HG02885 (cell line): Measurements from ENCODE around the gene NUDT6.
"Not testable (repeated sequence)": the region's sequence is repeated elsewhere in the genome, so short reads cannot be mapped to it uniquely, and the experiment has no call there.

Source experiments
- ATAC-seq: cut with Tn5 transposase; IDR thresholded peaks from one replicate; pipeline ENCODE4 v1.9.1; 2021; ENCODE audit warnings: mild to moderate bottlenecking; ENCODE audit not compliant: unreplicated experiment, poor library complexity

NUDT6 gene, protein sequence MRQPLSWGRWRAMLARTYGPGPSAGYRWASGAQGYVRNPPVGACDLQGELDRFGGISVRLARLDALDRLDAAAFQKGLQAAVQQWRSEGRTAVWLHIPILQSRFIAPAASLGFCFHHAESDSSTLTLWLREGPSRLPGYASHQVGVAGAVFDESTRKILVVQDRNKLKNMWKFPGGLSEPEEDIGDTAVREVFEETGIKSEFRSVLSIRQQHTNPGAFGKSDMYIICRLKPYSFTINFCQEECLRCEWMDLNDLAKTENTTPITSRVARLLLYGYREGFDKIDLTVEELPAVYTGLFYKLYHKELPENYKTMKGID

GRCh38 chr4:122921971-122922876 lies at the start of gene NUDT6:
TSS of gene NUDT6 (minus strand) at chr4:122922597. CDS start at chr4:122922572, 25 bp downstream.
- peak; percentile 74 for ATAC-seq

DNA sequence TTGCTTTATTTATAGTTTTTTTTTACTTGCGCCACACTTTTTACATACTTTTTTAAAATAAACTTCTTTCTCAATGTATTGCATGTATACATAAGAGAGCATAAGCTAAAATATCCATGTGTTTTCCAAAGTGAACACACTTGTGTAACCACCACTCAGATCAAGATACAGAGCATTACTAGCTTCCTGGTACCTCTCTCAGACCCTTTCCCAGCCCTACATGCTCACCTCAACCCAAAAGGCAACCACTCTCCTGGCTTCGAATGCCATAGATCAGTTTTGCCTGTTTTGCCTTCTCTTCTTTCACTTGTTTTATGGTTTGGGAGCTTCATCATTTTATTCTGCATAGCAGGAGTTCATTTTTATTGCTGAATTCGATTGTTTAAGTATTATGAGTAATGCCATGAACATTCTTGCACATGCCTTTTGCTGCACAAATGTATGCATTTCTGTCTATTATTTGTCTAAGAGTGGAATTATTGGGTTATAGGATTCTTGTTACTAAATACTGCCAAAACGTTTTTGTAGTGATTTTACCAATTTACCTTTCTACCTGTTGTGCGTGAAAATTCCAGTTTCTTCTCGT lies 45.9 kb upstream of the NUDT6 start:
- ATAC-seq, result no peak

DNA sequence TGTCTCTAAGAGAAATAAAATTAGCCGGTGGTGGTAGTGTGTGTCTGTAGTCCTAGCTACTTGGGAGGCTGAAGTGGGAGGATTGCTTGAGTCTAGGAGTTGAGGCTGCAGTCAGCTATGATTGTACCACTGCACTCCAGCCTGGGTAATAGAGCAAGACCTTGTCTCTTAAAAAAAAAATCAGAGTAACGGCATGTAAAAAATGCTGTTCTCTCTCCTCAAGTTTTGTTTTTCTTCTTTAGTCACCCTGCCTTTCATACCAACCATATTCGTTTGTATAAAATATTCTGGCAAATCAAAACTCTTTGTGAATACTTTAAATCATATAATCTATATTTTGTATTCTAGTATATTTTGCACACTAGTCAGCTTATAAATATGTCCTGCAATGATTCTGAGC lies 44.8 kb upstream of the NUDT6 start:
- ATAC-seq, result no peak

DNA sequence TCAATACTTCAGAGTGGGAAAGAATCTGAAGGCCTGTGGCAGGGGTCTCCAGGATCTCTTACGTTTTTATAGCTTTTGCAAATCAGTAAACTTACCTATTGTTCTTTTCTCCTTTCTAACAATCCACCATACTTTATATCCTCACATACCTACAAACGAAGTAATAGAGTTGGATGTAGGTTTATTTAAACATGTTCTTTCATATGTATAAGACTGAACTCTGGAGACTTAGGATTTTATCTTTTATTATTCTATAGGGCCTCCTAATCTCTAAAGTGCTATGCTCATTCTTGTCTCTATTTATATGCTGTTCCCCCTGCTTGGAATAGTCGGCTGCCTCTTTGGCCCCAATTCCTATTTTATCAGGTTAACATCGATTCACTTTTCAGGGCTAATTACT lies 43.8 kb upstream of the NUDT6 start:
- ATAC-seq, result no peak

- ATAC-seq, result no peak
Measured at GRCh38 chr4:122963216-122963615, 40.8 kb upstream of the NUDT6 start.

DNA sequence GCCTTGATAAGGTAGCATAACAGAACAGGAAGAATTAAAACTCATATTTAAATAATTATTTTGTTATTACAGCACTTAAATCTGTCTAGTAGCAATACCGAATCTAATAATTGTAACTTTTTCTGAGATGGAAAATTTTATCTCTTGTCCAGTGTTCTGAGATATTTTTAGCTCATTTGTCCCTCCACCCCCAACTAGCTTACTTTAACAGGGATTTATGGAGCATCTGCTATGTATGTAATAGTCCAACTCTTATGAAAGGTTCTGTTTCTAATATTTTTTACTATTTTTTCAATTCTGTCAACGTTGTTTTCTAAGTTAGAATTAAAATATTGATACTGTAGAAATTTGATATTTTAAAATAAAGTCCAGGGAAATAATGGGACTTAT lies 38.2 kb upstream of the NUDT6 start:
- no peak for ATAC-seq

DNA sequence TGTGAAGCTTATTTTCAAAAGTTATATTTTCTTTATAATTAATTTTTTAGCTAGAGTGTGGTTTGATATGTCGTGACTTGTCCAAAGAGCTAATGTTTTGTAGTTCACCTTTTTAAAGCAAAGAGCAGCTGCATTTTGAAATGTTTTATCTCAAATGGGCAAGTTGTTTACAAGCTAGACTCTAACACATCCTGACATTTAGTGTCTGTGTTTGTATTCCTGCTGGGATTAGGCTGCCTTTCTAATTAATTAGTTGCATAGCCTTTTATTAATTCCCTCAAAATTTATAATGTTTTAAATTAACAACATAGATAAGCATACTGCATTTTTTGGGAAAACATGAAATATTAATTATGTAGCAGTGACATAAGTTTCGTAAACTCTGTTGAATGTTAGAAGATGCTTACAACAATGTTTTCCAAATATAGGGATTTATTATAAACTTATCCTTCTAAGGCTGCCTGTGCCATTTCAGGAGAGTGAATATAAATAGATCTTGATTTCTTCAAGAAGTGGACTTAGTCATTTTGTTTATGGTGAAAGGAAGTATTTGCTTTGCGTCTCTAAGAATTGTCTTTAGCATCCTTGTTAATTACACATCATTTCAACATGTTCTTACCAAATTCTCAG lies 37.7 kb upstream of the NUDT6 start:
- ATAC-seq, result no peak

- no peak for ATAC-seq
Measured at GRCh38 chr4:122959441-122959840, 37.0 kb upstream of the NUDT6 start.

DNA sequence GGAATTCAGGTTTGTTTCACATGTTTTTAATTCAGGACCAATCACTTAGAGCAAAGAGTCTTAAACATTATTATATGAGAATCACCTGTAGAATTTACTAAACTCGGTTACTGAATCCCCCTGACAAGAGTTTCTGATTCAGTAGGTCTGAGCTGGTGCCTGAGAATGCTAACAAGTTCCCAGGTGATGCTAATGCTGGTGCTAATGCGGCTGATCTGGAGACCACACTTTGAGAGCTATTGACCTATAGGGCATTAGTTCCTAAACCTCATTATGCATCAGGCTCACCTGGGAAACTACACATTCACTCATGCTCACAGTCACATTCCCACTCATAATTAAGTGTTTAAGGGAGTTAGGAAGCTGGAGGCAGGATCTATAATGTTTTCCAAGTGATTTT lies 36.1 kb upstream of the NUDT6 start:
- ATAC-seq, result no peak

DNA sequence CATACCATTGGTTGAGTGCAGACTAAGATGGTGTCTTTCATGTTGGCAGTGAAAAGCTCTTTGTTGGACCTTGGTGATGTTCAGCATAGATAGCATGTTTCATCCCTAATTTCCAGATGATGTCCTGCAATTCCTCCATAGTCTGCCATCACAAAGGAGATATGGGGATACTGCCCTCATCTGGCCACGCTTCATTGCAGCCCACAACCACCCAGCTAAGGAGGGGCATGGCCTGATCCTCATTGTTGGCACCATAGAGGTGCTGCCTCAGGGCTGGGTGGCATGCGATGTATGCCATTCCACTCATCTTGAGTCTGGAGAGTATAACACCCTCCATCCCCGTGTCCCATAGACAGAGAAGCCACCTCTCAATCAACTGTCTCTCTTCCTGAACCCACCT lies 31.5 kb upstream of the NUDT6 start:
- ATAC-seq, result no peak

DNA sequence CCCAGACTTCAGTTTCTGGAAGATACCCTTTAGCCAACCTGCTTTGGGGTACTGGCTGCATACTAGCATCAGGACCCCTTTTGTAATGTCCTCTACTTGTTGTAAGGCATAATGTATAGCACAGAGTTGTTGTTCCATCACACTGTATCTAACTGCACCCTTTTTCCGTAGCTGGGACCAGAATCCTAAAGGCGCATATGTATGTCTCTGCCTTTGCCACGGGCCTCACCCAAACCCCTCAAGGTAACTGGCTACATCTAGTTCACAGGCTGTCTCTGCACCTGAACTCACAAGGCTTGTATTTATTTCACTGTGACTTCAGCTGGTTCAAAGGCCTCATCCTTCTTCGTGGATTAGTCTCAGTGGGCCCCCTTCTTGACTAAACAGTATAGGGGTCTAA lies 29.6 kb upstream of the NUDT6 start:
- no peak for ATAC-seq

DNA sequence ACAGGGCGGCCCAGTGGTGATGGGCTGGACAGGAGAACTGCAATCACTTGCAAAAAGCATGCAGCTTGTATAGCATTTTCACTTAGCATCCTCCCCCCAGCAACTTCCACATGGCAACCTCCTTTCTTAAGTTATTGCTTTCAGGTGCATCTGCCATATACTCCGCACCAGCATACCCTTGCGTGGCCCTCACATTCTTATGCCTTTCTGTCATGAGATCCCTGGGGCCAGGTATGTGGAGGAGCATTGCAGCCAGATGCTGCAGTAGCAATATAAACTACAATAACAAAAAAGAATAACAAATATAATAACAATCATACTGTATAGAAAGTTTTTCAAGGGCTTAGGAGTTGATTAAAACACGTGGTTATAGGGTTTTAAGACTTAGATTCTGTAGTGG lies 26.3 kb upstream of the NUDT6 start:
- ATAC-seq, result no peak

DNA sequence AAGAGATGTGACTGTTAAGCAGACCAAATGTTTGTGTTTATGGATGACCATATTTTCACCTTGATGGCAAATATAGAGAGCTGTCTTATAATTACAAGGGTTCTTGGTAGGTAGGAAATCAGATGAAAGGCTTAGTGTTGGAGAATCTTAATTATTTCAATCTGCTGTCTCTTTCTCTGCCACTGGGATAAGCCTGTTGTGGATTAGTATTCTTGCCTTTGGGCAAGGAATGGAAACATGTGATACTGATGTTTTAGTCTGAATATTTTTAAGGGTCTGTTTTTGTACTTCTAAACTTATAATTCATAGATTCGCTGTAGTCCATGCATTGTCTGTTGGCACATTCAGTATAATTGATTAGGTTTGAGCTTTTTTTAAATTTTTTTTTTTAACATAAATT lies 23.7 kb upstream of the NUDT6 start:
- ATAC-seq, result no peak

DNA sequence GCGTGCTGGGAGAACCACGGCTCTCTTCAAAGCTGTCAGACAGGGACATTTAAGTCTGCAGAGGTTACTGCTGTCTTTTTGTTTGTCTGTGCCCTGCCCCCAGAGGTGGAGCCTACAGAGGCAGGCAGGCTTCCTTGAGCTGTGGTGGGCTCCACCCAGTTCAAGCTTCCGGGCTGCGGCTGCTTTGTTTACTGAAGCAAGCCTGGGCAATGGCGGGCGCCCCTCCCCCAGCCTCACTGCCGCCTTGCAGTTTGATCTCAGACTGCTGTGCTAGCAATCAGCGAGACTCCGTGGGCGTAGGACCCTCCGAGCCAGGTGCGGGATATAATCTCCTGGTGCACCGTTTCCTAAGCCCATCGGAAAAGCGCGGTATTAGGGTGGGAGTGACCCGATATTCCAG lies 22.7 kb upstream of the NUDT6 start:
- not testable (repeated sequence) for ATAC-seq

DNA sequence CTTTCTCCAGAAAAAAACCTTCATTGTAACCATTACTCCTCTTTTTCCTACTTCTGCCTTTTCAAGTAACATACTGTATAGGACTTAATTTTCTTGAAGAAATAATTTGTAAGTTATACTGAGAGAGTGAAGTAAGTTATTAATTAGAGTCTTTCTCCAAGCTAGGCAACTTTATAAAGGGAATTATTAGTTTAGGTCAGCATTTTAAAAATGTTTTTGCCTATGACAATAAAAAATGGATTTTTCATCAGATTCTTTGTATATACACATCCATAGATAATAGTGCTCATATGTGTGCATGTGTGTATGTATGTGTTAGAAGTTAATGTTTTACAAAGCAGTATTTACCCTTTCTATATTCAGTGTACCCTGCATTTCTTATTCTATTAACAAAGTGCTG lies 10.4 kb upstream of the NUDT6 start:
- no peak for ATAC-seq

DNA sequence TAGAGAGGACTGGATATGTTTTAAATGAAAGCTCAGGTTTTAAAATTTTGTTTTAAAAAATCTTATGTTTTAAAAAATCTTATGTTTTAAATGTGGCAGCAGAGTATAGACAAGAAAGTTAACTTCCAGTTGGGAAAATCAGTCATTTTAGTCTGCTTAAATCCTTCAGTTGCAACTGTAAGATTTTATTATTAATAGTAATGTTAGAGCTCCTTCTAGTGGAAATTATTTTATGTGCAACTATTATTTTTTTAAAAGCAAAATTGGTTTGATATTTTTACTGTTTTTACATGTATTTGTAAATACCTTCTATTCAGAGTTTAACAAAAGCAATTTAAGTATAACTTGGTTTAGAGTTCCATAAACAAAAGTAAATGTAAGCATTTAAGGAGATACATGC lies 8.5 kb upstream of the NUDT6 start:
- ATAC-seq, result no peak

- no peak for ATAC-seq
Measured at GRCh38 chr4:122928930-122929329, 6.5 kb upstream of the NUDT6 start.

DNA sequence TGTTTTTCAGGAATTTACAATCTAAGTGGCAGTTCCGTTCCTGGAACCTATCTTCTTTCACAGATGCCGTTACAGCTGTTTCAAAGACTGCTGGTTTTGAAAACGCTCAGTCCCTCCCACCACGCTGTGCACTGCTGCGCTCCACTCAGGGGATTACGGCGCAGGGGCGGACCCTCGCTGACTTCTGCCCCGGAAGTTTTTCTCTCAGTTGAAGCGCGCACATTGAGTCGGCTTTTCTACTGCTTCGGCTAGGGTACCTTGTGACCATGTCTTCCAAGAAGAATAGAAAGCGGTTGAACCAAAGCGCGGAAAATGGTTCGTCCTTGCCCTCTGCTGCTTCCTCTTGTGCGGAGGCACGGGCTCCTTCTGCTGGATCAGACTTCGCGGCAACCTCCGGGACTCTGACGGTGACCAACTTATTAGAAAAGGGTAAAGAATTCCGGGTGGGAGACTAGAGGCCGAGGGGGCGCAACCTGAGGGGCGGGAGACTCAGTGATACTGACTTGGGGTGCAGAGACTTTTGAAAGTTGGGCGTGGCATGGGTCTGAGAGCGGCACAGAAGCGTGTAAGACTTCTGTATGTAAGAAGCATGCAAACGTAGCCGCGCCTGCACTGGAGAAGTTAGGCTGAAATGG lies 597 bp upstream of the NUDT6 start:
- ATAC-seq, result peak; percentile 96

- no peak for ATAC-seq
Measured at GRCh38 chr4:122921300-122921699, 1.1 kb downstream of the NUDT6 start.

- ATAC-seq, result no peak
Measured at GRCh38 chr4:122920473-122920872, 1.9 kb downstream of the NUDT6 start.
